OCI-LY7 (cell line): ENCODE measurements around the gene TMEM18. TPM values are rescaled to one million over a fixed set of nuclear protein-coding genes. Genes with fewer than 3 reads are reported as not detected.

Experiments
- BruUV-seq: library from RNA; stranded (reverse); fragments of 400-500 nt; replicated peaks from 2 replicates; lab custom pipeline; 2021; lab: Mats Ljungman, UMichigan
- CTCF ChIA-PET: fragments of 300-600 bp; sonication (Branson Sonifier 250); formaldehyde crosslinking; loops from one replicate; lab custom pipeline; 2022; ENCODE audit warnings: antibody characterized with exemption; ENCODE audit not compliant: unreplicated experiment; lab: Charles Lee
- POLR2A ChIA-PET: fragments of 300-600 bp; sonication (Branson Sonifier 250); formaldehyde crosslinking; loops from one replicate; lab custom pipeline; 2022; ENCODE audit warnings: antibody characterized with exemption; lab: Charles Lee
- DNase-seq: peaks from one replicate; pipeline ENCODE4 v3.0.0-alpha.2; 2015; ENCODE audit warnings: low spot score
- H2AFZ ChIP-seq: fragments of 200-600 bp; sonication (generic), shearing (Covaris generic); 2 replicates; pipeline ENCODE4 v1.6.1; 2014; ENCODE audit warnings: mild to moderate bottlenecking, antibody characterized with exemption, low read length, moderate library complexity
- H3K27ac ChIP-seq: fragments of 200-600 bp; sonication (generic); 2 replicates; pipeline ENCODE4 v1.5.1; 2014; ENCODE audit warnings: mixed run types, low read depth, mild to moderate bottlenecking, moderate library complexity, low read length, inconsistent platforms; ENCODE audit not compliant: poor library complexity, severe bottlenecking
- H3K36me3 ChIP-seq: fragments of 200-600 bp; sonication (generic); 2 replicates; pipeline ENCODE4 v1.6.1; 2014; ENCODE audit warnings: mild to moderate bottlenecking, antibody characterized with exemption, low read length, moderate library complexity, mixed read lengths; ENCODE audit not compliant: insufficient read depth
- H3K4me1 ChIP-seq: fragments of 200-600 bp; sonication (generic); 2 replicates; pipeline ENCODE4 v1.5.1; 2014; ENCODE audit warnings: mild to moderate bottlenecking, low read length; ENCODE audit not compliant: insufficient read depth, poor library complexity, severe bottlenecking
- H3K4me2 ChIP-seq: fragments of 200-600 bp; sonication (generic); 2 replicates; pipeline ENCODE4 v1.6.1; 2014; ENCODE audit warnings: mild to moderate bottlenecking, low read length
- H3K4me3 ChIP-seq: fragments of 200-600 bp; sonication (generic); 2 replicates; pipeline ENCODE4 v1.5.1; 2014; ENCODE audit warnings: mild to moderate bottlenecking, low read depth, low read length; ENCODE audit not compliant: poor library complexity, severe bottlenecking
- H3K79me2 ChIP-seq: fragments of 200-600 bp; sonication (generic); 2 replicates; pipeline ENCODE4 v1.6.1; 2016; ENCODE audit warnings: low read depth, mild to moderate bottlenecking, low read length, moderate library complexity, mixed read lengths; ENCODE audit not compliant: insufficient read depth
- H3K9me2 ChIP-seq: fragments of 200-600 bp; sonication (generic); 2 replicates; pipeline ENCODE4 v1.6.1; 2016; ENCODE audit warnings: mild to moderate bottlenecking, low read length, mixed read lengths; ENCODE audit not compliant: insufficient read depth
- H3K9me3 ChIP-seq: fragments of 200-600 bp; sonication (generic); 2 replicates; pipeline ENCODE4 v1.6.1; 2014; ENCODE audit warnings: mild to moderate bottlenecking, mixed run types, low read length, mixed read lengths
- H4K20me1 ChIP-seq: fragments of 200-600 bp; sonication (generic); 2 replicates; pipeline ENCODE4 v1.6.1; 2014; ENCODE audit warnings: mild to moderate bottlenecking, antibody characterized with exemption, low read length, moderate library complexity, mixed read lengths; ENCODE audit not compliant: insufficient read depth
- CTCF ChIP-seq: fragments of 200-600 bp; sonication (generic); conservative IDR thresholded peaks from 2 replicates; pipeline ENCODE4 v1.5.1; 2014; ENCODE audit warnings: mild to moderate bottlenecking, antibody characterized with exemption, low read length, moderate library complexity, mixed read lengths
- EZH2phosphoT487 ChIP-seq: fragments of 200-600 bp; sonication (generic); IDR thresholded peaks from 2 replicates; pipeline ENCODE4 v1.6.1; 2018; ENCODE audit warnings: low read depth, borderline replicate concordance, mild to moderate bottlenecking, mixed run types, antibody characterized with exemption, low read length, moderate library complexity, mixed read lengths
- intact Hi-C: fragments of 100-400 bp; cut with micrococcal nuclease; formaldehyde crosslinking; loops from one replicate; pipeline ENCODE4 v1.10.0; 2022; ENCODE audit not compliant: unreplicated experiment
- total RNA-seq, 2 experiments: library from RNA; depleted of rRNA in 1 of 2; stranded (reverse); fragments of >200 nt in 1 of 2; shearing (Covaris generic) in 1 of 2; gene quantifications; 2 replicates each; pipeline ENCODE4 v1.2.3, GENCODE V29; 2014 to 2022

TMEM18 gene
- total RNA-seq, 2 experiments from 2014 or later: 18.2 to 31.1 TPM

DNA sequence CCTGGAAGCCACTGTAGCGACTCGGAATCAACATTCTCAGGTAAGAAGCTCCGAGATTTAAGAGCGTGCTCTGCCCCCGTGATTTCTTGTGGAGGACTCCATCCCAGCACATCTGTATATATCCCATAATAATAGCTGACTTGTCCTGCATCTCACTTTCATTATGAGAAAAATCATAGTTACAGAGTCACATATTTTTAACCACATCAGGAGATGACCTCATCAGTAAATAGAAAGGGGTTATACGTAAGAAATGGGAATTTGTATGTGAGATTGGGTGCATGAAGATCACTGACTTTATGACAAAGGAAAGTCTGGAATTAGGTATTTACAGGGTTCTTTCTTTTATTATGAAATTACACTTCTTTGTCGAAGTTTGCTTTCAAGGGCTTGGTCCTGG, 16.4 kb upstream of the TMEM18 start:
- no peak overlapping the region for H3K4me3 ChIP-seq
- H3K9me2 ChIP-seq: no peaks in the 10 kb centered on the region
- H3K4me1 ChIP-seq: peaks cover 17% of the 10 kb centered on the region
- no peaks in the 10 kb centered on the region for H3K9me3 ChIP-seq
- BruUV-seq: no TSS peak
- DNase-seq: no peak
- no peaks in the 10 kb centered on the region for H3K79me2 ChIP-seq
- no peak overlapping the region for H3K4me2 ChIP-seq
- ChIA-PET POLR2A (no interaction called here), CTCF (no interaction called here)
- peak overlapping the region; percentile 32; the same call in 1 of the 2 replicates for H2AFZ ChIP-seq
- H4K20me1 ChIP-seq: no peaks in the 10 kb centered on the region
- no peak overlapping the region for H3K27ac ChIP-seq
- no peak for TF ChIP-seq CTCF
- no peak for TF ChIP-seq EZH2phosphoT487
- intact Hi-C loops: no loop called here
- H3K36me3 ChIP-seq: no peaks in the 10 kb centered on the region

GRCh38 chr2:692767-693166, 15.6 kb upstream of the TMEM18 start:
- Histone ChIP-seq H3K79me2 (no peaks in the 10 kb centered on the region), H3K27ac (no peak overlapping the region), H3K4me2 (no peak overlapping the region), H3K4me1 (peaks cover 17% of the 10 kb centered on the region), H3K9me3 (no peaks in the 10 kb centered on the region), H2AFZ (no peak overlapping the region), H4K20me1 (no peaks in the 10 kb centered on the region), H3K9me2 (no peaks in the 10 kb centered on the region), H3K36me3 (no peaks in the 10 kb centered on the region), H3K4me3 (no peak overlapping the region)
- ChIA-PET CTCF (no interaction called here), POLR2A (no interaction called here)
- TF ChIP-seq CTCF (no peak), EZH2phosphoT487 (no peak)
- no TSS peak for BruUV-seq
- DNase-seq: no peak
- intact Hi-C loops: no loop called here

GRCh38 chr2:691821-692761, 14.9 kb upstream of the TMEM18 start:
- Histone ChIP-seq H3K4me3 (no peak overlapping the region), H3K36me3 (no peaks in the 10 kb centered on the region), H3K27ac (no peak overlapping the region), H4K20me1 (no peaks in the 10 kb centered on the region), H3K79me2 (no peaks in the 10 kb centered on the region), H3K4me1 (peaks cover 13% of the 10 kb centered on the region), H3K4me2 (no peak overlapping the region), H3K9me2 (no peaks in the 10 kb centered on the region), H2AFZ (no peak overlapping the region), H3K9me3 (0 out of 2 replicates have a peak, but pooled peaks cover 3% of the 10 kb centered on the region)
- intact Hi-C loops: no loop called here
- BruUV-seq: no TSS peak
- DNase-seq: no peak
- CTCF ChIA-PET: no interaction called here
- no peak for TF ChIP-seq EZH2phosphoT487
- no peak for TF ChIP-seq CTCF
- POLR2A ChIA-PET: no interaction called here
